ENCODE results near the gene SYP. TPM values are rescaled to one million over a fixed set of nuclear protein-coding genes. Genes with fewer than 3 reads are reported as not detected.

SYP gene
- total and polyA plus RNA-seq, 9 of the 15 experiments (the other 6 are each of a cell fraction or from before 2014, with no cell fraction given): 0.48 to 5.1 (median 2.6) TPM

DNA sequence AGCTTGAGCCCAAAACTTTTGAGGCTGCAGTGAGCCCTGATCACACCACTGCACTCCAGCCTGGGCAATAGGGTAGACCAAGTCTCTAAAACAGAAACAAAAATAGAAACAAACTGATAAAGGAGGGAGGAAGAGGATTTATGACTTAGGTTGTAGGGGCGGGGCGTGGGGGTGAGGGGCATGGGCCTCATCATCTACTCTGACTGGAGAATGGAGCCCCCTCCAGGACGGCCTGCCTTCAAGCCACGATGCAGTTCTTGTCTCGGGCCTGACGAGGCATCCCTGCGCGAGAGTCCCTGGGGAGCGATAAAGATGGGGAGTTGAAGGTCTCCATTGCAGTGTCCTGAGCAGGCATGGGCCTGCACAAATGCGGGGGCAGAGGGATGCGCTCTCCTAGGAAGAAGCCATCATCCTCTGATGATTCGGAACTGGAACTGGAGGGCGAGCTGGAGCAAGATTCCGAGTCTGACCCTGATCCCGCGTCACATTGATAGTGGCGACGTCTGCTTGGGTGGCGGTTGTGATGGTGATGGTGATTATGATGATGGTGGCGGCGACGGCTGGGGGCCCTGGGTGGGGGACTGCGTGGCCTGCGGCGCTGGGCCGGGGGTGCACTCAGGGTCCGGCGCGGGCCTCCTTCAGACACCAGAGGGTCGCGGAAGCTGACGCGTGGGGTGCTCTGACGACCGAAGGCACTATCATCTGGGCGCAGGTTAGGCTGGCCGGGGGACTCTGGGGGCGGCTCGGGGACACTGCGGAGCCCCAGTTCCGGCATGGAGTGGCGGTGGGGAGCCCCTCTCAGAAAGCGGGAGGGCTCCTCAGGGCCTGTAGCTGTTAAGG, 24.3 kb downstream of the SYP start (continued):
- TF ChIP-seq, protein P1, sequence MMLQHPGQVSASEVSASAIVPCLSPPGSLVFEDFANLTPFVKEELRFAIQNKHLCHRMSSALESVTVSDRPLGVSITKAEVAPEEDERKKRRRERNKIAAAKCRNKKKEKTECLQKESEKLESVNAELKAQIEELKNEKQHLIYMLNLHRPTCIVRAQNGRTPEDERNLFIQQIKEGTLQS (IDR thresholded peaks at IDR 0.05): no peak
- TF ChIP-seq, protein P1 (CRISPR knock-in tag; conservative IDR thresholded peaks at IDR 0.05): no peak
- TF ChIP-seq ZNF146 (CRISPR knock-in tag; IDR thresholded peaks at IDR 0.05; ENCODE audit: unreplicated experiment) (no peak), RAD21 (CRISPR knock-in tag; conservative IDR thresholded peaks at IDR 0.05 in 1 of 2, IDR thresholded peaks at IDR 0.05 in 1 of 2) (peak in 1 of 2 experiments; percentile 30; a peak in 2 of 4 replicates), ATF1 (CRISPR knock-in tag; IDR thresholded peaks at IDR 0.05) (no peak), ATF1 (tag; IDR thresholded peaks at IDR 0.05) (0 out of 2 replicates have a peak, but pooled peaks have one; percentile 12), PYGO2 (tag; IDR thresholded peaks at IDR 0.05) (no peak), MXI1 (IDR thresholded peaks at IDR 0.05; ENCODE audit: low read depth, low read length) (no peak), MYBL2 (IDR thresholded peaks at IDR 0.05; ENCODE audit: low read depth) (no peak), MYBL2 (CRISPR knock-in tag; IDR thresholded peaks at IDR 0.05; ENCODE audit: borderline replicate concordance) (no peak), NR2F6 (CRISPR knock-in tag; IDR thresholded peaks at IDR 0.05) (no peak), ZNF232 (CRISPR knock-in tag; IDR thresholded peaks at IDR 0.05) (no peak), MCM7 (IDR thresholded peaks at IDR 0.05) (no peak), POLR2B (IDR thresholded peaks at IDR 0.05; ENCODE audit: low read depth, partially characterized antibody) (peak; percentile 14), ETV5 (CRISPR knock-in tag; IDR thresholded peaks at IDR 0.05; ENCODE audit: low read depth) (no peak), NR1H2 (CRISPR knock-in tag; IDR thresholded peaks at IDR 0.05) (no peak), SIN3B (IDR thresholded peaks at IDR 0.05; ENCODE audit: low read depth) (no peak), HNRNPLL (IDR thresholded peaks at IDR 0.05; ENCODE audit: low read depth, low read length, poor library complexity, severe bottlenecking) (no peak), ERF (CRISPR knock-in tag; IDR thresholded peaks at IDR 0.05) (0 out of 2 replicates have a peak, but pooled peaks have one; percentile 34)
- TF ChIP-seq, protein P2, sequence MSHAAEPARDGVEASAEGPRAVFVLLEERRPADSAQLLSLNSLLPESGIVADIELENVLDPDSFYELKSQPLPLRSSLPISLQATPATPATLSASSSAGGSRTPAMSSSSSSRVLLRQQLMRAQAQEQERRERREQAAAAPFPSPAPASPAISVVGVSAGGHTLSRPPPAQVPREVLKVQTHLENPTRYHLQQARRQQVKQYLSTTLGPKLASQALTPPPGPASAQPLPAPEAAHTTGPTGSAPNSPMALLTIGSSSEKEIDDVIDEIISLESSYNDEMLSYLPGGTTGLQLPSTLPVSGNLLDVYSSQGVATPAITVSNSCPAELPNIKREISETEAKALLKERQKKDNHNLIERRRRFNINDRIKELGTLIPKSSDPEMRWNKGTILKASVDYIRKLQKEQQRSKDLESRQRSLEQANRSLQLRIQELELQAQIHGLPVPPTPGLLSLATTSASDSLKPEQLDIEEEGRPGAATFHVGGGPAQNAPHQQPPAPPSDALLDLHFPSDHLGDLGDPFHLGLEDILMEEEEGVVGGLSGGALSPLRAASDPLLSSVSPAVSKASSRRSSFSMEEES (CRISPR knock-in tag; IDR thresholded peaks at IDR 0.05): no peak
- TF ChIP-seq, protein P3, sequence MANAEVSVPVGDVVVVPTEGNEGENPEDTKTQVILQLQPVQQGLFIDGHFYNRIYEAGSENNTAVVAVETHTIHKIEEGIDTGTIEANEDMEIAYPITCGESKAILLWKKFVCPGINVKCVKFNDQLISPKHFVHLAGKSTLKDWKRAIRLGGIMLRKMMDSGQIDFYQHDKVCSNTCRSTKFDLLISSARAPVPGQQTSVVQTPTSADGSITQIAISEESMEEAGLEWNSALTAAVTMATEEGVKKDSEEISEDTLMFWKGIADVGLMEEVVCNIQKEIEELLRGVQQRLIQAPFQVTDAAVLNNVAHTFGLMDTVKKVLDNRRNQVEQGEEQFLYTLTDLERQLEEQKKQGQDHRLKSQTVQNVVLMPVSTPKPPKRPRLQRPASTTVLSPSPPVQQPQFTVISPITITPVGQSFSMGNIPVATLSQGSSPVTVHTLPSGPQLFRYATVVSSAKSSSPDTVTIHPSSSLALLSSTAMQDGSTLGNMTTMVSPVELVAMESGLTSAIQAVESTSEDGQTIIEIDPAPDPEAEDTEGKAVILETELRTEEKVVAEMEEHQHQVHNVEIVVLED (CRISPR knock-in tag; IDR thresholded peaks at IDR 0.05): no peak
- TF ChIP-seq, protein P4, sequence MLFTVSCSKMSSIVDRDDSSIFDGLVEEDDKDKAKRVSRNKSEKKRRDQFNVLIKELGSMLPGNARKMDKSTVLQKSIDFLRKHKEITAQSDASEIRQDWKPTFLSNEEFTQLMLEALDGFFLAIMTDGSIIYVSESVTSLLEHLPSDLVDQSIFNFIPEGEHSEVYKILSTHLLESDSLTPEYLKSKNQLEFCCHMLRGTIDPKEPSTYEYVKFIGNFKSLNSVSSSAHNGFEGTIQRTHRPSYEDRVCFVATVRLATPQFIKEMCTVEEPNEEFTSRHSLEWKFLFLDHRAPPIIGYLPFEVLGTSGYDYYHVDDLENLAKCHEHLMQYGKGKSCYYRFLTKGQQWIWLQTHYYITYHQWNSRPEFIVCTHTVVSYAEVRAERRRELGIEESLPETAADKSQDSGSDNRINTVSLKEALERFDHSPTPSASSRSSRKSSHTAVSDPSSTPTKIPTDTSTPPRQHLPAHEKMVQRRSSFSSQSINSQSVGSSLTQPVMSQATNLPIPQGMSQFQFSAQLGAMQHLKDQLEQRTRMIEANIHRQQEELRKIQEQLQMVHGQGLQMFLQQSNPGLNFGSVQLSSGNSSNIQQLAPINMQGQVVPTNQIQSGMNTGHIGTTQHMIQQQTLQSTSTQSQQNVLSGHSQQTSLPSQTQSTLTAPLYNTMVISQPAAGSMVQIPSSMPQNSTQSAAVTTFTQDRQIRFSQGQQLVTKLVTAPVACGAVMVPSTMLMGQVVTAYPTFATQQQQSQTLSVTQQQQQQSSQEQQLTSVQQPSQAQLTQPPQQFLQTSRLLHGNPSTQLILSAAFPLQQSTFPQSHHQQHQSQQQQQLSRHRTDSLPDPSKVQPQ (CRISPR knock-in tag; IDR thresholded peaks at IDR 0.05; ENCODE audit: borderline replicate concordance): no peak
